GM12891 (cell line): Measurements from ENCODE around the gene USP48.

Experiments used
- POLR2A ChIP-seq: IDR thresholded peaks from 2 replicates; pipeline ENCODE4 v1.6.1; 2011; ENCODE audit warnings: low read depth, low read length, control low read depth
- POLR2AphosphoS5 ChIP-seq: IDR thresholded peaks from 2 replicates; pipeline ENCODE4 v1.6.1; 2011; ENCODE audit warnings: low read depth, low read length, control low read depth
- TAF1 ChIP-seq: IDR thresholded peaks from 2 replicates; pipeline ENCODE4 v1.6.1; 2011; ENCODE audit warnings: low read depth, low read length, control low read depth

DNA sequence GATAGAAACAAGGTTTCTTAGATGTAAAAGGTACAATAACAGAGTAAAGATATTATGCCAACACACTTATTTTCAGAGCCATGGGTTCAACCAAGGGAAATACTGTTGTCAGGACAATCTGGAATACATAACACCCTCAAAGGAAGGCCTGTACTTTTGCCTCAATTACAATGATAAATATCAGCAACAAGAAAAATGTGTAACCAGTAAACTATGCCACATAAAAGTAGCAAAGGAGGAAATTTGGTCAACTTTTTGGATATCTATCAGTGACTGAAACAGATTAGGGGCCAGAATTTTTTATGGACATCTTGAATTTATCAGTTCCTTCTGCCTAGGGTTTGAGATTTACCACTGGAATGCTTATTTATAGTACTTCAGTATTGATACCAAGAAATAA is 89.2 kb downstream of the USP48 start:
- TF ChIP-seq POLR2AphosphoS5, result no peak
- no peak for TF ChIP-seq TAF1
- TF ChIP-seq POLR2A, result no peak
